Gastrocnemius medialis (tissue), 4 donors: ENCODE data around the gene SMARCB1.

Experiments
- POLR2A ChIP-seq, 2 donors: fragments of 450-650 bp; IDR thresholded peaks; one replicate each; pipeline ENCODE4 v1.6.1; 2017; ENCODE audit warnings: antibody characterized with exemption in 2 of 2, mild to moderate bottlenecking in 2 of 2, moderate library complexity in 2 of 2
- TF ChIP-seq, protein P1 (sequence below), 5 experiments: fragments of 450-650 bp in 3 of 5; fragments of 200-600 bp in 2 of 5; sonication (generic) in 2 of 5; IDR thresholded peaks in 4 of 5; conservative IDR thresholded peaks in 1 of 5; 1 replicate in 4 of 5; 2 replicates in 1 of 5; pipeline ENCODE4 v1.5.1; 2016 to 2019; ENCODE audit warnings: antibody characterized with exemption in 5 of 5, mild to moderate bottlenecking in 3 of 5, moderate library complexity in 3 of 5

DNA sequence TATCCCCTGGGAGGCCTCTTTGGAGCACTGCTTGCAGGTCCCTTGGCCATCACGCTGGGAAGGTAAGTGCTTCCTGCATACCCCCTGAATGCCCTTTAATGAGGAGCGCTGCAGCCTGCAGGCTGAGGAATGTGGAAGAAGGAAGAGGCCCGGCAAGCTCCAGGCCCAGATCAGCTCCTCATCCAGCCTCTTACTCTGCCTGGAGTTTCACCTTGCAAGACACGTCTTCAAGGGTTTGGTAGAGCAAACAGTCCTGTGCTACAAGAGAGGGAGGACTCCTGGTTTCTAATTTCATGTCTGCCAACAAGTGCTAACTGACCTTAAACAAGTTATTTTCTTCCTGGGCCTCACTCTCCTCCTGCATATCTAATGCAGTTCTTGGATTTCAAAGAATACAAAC lies 81.8 kb downstream of the SMARCB1 start:
- TF ChIP-seq POLR2A (IDR thresholded peaks at IDR 0.05): no peak
- TF ChIP-seq, protein P1, sequence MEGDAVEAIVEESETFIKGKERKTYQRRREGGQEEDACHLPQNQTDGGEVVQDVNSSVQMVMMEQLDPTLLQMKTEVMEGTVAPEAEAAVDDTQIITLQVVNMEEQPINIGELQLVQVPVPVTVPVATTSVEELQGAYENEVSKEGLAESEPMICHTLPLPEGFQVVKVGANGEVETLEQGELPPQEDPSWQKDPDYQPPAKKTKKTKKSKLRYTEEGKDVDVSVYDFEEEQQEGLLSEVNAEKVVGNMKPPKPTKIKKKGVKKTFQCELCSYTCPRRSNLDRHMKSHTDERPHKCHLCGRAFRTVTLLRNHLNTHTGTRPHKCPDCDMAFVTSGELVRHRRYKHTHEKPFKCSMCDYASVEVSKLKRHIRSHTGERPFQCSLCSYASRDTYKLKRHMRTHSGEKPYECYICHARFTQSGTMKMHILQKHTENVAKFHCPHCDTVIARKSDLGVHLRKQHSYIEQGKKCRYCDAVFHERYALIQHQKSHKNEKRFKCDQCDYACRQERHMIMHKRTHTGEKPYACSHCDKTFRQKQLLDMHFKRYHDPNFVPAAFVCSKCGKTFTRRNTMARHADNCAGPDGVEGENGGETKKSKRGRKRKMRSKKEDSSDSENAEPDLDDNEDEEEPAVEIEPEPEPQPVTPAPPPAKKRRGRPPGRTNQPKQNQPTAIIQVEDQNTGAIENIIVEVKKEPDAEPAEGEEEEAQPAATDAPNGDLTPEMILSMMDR (IDR thresholded peaks at IDR 0.05 in 4 of 5, conservative IDR thresholded peaks at IDR 0.05 in 1 of 5): no peak
